Stimulated activated CD4-positive, alpha-beta T cell treated with anti-CD3 and anti-CD28 coated beads, Interleukin-2, amount 100 ng/mL, for 24 hours (primary cell): ENCODE measurements around the gene CR1.
"Not testable (repeated sequence)": the region's sequence is repeated elsewhere in the genome, so short reads cannot be mapped to it uniquely, and the experiment has no call there.

Experiments
- DNase-seq, 2 donors: peaks; one replicate each; pipeline ENCODE4 v3.0.0-alpha.2; 2020

The CR1 gene

GRCh38 chr1:207495801-207496792 lies at the start of gene CR1:
Gene CR1 (plus strand): TSS chr1:207496157. CDS start chr1:207496268, 111 bp downstream.
- DNase-seq: peak; percentile 29 to 46

GRCh38 chr1:207453710-207454045 lies 42.3 kb upstream of the CR1 start:
- no peak for DNase-seq

GRCh38 chr1:207454046-207454964 lies 41.7 kb upstream of the CR1 start, which contains the start of gene CR2:
Gene CR2 (plus strand): TSS chr1:207454328. CDS start chr1:207454419, 91 bp downstream.
- peak; percentile 63 to 64 for DNase-seq

- no peak for DNase-seq
Observed at GRCh38 chr1:207455183-207455754, 40.7 kb upstream of the CR1 start.

DNA sequence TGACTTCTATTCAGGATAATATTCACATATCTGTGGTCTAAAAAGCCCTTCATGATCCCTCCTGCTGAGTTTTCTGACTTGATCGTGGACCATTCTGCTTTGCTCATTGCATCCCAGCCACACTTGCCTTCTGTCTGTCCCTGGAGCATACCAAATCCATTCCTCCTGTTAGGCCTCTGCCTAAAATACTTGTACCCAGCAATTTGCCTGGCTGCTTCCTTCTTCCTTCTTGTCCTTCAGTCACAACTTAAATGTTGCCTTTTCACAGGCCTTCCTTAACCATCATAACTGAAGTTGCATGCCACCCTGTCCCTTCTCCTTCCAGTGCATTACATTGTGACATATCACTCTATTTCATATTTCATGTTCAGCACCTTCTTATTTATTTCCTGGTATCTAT lies 37.5 kb upstream of the CR1 start:
- no peak for DNase-seq

DNA sequence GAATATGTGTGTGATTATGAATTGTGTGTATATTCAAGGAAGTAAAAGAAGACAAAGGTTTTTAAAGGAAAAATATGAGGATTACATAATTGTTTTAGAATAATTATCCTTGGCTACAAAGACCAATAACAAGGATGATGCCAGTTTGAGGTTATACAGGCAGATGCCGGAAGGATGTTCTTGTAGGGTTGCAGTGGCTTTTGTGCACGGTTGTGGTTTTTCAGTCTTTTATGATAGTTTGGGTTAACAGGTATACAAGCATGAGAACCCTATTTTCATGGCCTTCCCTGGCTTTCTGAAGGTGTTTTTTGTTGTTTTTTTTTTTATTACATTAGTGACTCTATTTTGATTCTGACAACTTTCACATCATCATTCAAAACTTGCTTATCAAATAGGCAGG lies 36.9 kb upstream of the CR1 start:
- no peak for DNase-seq

DNA sequence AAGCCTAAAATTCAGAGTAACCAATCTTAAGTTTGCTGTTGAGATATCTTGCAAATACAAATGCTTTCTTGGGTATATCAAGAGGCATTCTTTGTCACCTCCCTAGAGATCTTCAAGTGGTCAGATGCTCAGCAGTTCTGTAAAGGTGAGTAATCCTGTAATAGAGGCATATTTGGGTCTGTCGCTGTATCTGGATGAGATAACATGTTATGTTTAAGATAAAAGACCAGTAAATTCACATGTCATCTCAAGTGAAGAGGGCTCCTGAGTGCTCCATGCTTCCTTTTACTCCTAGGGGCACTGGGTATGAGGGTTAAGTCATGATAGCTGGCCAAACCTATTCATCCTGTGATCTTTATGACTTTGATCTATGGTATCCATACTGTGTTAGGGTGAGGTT lies 34.3 kb upstream of the CR1 start:
- DNase-seq: no peak

DNA sequence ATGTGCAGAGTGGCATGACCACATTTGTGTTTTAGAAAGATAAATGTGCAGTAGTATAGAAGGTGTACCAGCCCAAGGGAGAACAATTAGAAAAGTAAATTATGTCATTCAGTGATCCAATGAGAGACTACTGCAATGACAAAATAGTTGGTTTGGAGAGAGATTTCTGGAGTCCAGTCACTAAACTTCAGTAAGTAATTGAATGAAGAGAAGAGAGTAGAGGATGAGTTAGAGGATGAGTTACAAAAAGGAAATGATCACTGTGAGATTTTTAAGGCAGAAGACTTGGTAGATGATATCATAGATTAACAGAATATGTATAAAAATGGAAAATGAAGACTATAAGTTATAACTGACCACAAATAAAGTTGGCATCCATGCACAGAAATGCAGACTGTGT lies 33.4 kb upstream of the CR1 start:
- DNase-seq: no peak

DNA sequence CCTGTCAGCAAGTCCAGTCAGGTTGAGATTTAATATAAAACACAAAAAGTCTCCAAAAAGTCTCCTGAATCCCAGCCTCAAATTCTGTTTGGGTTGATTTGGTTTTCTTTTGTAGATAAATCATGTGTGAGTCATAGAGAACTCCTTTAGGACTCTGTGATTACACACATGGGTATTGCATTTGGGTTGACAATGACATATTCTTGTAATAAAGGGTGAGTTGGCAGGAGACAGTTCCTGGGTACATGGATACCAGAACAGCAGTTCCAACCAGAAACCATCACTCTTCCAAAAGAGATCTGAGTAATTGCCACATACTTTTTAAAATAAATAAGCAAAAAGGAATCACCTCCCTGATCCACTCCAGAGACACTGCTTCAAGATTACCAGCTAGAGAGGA lies 32.9 kb upstream of the CR1 start:
- DNase-seq: no peak

DNA sequence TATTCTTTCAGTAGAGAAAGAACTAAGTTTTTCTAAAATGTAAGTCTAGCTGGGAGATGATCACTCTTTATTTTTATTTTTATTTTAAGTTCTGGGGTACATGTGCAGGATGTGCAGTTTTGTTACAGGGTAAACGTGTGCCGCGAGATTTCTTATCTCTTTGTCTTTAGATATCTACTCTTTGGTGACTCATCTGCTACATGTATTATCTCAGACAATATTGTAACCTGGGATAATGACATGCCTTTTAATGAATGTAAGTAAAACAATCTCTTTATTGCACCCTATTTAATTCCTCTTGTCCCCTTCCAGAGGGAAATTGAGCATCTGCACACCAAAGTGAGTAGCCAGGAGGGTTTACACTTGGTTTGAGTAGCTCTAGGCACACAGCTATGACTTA lies 32.4 kb upstream of the CR1 start:
- DNase-seq: no peak

GRCh38 chr1:207470927-207471326 lies 25.0 kb upstream of the CR1 start:
- no peak for DNase-seq

DNA sequence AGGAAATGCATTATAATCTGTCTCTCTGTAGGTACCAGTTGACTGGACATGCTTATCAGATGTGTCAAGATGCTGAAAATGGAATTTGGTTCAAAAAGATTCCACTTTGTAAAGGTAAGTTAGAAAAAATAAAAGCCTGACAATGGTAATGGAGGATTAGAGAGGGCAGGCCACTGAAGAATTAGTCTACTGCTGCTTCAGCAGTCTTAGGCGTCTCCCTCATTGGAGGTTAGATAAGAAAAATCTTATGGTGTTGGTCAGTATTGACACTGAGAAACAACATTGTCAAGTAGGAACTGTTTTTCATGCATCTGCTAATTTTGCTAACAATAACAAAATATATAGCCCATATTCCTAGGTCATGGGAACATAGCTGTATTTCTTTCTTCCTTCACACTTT lies 21.7 kb upstream of the CR1 start:
- no peak for DNase-seq

- no peak for DNase-seq
Observed at GRCh38 chr1:207486198-207486597, 9.8 kb upstream of the CR1 start.

DNA sequence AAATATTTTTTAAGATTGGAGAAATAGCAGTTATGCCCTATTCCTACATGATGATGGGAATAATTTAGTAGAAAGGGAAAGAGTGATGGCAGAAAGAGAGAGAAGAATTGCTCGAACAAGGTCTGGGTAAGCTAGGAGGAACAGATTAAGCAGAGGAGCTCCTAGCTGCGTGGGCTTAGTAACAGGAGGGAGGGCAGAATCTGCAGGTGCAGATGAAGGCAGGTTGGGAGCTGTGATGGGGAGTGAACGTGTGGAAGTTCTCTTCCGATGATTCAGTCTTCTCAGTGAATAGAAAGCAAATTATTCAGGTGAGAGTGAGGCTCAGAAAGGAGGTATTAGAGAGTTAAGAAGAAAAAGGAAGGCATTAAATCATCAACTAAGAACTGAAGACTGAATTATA lies 8.3 kb upstream of the CR1 start:
- DNase-seq: no peak

- DNase-seq: no peak
Observed at GRCh38 chr1:207493212-207493611, 2.7 kb upstream of the CR1 start.

GRCh38 chr1:207494171-207494570 lies 1.8 kb upstream of the CR1 start:
- DNase-seq: no peak

- DNase-seq: not testable (repeated sequence)
Observed at GRCh38 chr1:207495281-207495680, 676 bp upstream of the CR1 start.

DNA sequence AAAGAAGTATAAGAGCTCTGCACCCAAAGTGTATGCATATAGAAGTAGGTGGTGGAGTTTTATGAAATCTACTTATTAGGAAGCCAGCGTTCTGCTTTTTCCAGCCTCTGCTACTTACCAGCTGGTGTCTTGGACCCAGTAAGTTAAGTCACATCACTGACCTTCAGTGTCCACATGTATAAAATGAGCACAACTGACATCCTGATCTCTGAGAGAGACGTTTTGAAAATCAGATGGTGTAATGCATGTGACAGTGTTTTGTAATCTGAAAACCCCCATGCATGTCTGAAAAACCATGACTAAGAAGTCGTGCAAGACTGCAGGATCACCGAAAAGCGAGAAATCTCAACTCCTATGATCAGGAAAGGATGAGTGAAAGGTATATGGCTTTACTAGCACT lies 2.0 kb downstream of the CR1 start:
- DNase-seq: no peak

DNA sequence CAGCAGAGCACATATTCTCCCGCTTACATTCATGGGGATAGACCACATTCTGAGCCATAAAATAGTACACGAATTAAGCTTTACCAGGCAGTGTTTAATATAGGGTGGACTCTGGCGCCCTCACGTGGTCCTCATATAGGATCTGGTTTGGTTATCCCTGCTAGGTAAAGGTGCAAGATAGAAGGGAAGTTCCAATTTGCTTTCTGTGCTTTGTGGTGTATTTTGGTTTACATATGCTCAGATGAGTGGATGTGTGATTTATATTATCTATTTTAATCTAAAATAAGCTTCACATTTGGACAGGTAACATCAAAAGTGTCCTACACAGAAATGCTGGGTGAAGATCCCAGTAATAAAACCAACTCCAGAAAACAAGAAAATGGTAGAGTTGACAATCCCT lies 3.6 kb downstream of the CR1 start:
- DNase-seq: peak; percentile 69 to 71

GRCh38 chr1:207500306-207500705 lies 4.3 kb downstream of the CR1 start:
- DNase-seq: no peak

- no peak for DNase-seq
Observed at GRCh38 chr1:207501071-207501470, 5.1 kb downstream of the CR1 start.

- DNase-seq: no peak
Observed at GRCh38 chr1:207502726-207503125, 6.8 kb downstream of the CR1 start.

GRCh38 chr1:207503950-207504349 lies 8.0 kb downstream of the CR1 start:
- no peak for DNase-seq
